Lung microvascular endothelial cell (primary cell): ENCODE measurements around the gene KHDRBS2. TPM values are rescaled to one million over a fixed set of nuclear protein-coding genes. Genes with fewer than 3 reads are reported as not detected.
A peak's percentile ranks its signal among the peaks of the same experiment; 100 is the strongest.

Experiments used
- DNase-seq, 2 donors: peaks; one replicate each; pipeline versions ENCODE4 v3.0.0 to v3.0.0-alpha.2; 2010; ENCODE audit warnings: low read depth in 2 of 2
- total RNA-seq: library from RNA; depleted of rRNA; stranded (reverse); fragments of >200 nt; gene quantifications from 2 replicates; pipeline ENCODE4 v1.2.1, GENCODE V29; 2014

The KHDRBS2 gene
- under 0.01 TPM in 1 of 2 replicates, not detected in the other for total RNA-seq

DNA sequence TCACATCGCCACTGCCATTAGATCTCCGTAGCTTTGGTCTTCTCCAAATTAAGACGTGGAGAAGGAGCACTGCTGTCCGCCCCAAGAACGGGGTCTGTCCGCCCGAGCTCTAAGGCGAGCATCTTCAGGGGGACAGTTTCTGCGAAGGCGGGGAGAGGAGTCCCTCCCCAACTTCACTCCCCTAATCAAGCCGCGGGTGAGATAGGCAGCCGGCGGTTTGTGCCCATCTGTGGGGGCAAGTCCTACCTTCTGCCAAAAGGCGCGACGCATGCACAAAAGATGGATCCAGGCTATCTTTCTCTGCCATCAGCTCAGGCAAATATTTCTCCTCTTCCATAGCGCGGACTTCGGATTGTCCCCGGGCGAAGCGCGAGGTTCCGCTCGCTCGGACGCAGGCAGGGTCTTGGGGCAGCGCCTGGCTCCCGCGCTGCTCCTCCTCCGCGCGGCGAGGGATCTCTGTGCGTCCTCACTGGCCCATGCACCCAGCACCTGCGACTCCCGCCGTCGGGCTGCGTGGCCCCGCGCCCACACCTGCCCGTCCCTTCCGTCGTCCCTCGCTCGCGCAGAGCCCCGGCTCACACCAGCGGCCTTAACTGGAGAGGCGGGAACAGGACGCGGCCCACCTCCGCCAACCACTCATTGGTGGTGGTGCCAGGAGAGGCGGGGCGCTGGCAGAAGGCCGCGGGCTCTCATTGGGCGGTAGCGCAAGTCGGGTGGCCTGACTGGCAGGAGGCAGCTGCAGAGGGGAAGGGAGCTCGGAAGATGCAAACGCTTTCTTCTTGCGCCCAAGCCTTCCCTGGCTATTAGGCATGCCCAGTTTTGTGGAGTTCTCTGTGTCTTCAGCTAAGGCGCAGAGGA, at the start of gene KHDRBS2:
KHDRBS2 (minus strand) TSS at position 614 of the 858 bp plus-strand sequence.
- peak; percentile 9 to 26 for DNase-seq

GRCh38 chr6:62328607-62329006, 42.6 kb upstream of the KHDRBS2 start:
- no peak for DNase-seq

GRCh38 chr6:62324834-62325233, 38.8 kb upstream of the KHDRBS2 start:
- no peak for DNase-seq

GRCh38 chr6:62323818-62324431, 37.9 kb upstream of the KHDRBS2 start:
- DNase-seq = no peak

DNA sequence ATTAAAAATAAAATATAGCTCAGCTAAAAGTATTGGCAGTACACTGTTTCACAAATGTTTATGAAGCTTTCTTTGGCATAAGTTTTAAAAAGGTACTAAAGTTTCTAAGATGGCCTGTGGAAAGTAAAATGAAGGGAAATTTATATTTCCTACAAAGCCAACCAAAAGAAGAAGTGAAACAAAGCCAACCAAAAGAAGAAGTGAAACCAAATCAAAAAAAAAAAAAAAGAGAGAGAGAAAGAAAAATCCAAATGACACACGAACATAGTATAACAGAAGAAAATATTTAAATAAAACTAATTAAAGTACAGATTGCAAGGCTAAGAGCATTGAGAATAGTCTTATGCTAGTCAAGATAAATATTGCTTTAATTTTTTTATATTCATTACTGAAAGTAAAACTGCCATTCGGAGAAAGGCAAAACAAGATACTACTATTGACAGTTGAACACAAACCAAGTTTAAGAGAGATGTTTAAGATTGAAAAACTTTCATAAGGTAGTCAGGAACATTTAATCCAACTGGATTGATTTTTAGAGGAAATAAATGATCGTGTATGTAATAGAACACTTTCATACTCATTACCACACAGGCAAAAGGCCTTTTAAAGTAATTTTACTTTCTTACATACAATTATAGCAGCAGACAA, 12.8 kb upstream of the KHDRBS2 start:
- DNase-seq = no peak

DNA sequence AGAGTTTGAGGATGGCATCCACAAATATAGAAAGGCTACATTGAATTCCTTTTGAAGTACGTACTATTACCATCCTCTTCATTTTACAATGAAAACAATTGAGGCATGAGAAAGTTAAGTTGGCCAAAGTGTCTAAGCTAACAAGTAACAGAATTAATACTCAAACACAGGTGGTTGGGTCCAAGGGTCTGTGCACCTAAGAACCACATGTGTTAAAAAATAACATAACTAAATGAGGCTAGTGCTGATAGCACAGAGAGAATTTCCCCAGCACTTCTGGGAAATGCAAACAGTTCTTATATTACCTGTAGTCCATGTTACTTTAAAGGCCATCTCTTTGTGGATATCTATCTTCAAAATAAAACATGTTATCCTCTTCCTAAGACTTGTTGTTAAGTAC, 10.5 kb upstream of the KHDRBS2 start:
- DNase-seq = no peak

- DNase-seq = no peak
These were observed 2.9 kb upstream of the KHDRBS2 start for GRCh38 chr6:62288974-62289373.

GRCh38 chr6:62288562-62288961, 2.5 kb upstream of the KHDRBS2 start:
- DNase-seq = no peak

DNA sequence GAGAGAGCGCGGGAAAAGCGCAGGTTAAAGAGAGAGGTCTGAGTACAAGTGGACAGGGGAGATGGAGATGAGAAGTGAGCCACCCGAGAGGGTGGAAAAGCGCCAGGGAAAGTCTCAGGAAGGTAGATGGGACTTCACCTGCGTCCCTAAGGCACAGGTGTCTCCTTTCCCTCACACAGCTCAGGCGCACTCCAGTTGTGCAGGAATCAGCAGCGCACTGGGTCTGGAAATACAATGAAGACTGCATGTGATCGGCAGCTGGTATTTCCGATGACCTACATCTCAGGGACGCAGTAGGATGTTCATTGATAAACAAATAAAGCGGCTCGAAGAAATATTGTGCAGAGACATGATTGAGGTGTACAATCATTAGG, 432 bp upstream of the KHDRBS2 start:
- DNase-seq = no peak

GRCh38 chr6:62284725-62285124, 1.3 kb downstream of the KHDRBS2 start:
- no peak for DNase-seq

DNA sequence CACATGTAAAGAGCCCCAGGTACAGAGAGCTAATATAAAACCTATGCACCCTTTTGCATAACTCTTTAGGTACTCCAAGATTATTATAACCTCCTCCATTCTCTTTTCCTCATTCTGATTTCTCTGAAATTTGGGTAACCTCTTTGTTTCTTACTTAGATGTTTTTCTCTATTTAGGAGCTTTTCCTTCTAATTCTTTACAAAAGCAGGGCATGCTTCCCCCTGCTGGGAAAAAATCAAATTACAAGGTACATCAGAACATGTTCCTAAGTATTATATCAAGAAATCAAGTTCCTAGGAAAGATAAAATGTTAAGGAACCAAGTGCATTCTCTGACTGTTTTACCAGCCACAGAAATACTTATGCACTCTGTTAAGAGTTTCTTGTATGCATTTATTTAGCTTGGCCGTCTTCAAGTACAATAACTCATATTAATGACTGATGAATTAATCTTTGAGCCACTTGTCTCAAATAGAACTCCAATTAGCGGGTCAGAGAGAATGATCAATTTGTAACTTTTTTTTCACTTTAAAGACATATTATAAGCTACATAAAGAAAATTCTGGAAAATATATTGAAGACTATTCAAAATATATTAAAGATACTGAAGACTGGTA, 2.1 kb downstream of the KHDRBS2 start:
- DNase-seq = peak; percentile 7 to 35

GRCh38 chr6:62283365-62283764, 2.7 kb downstream of the KHDRBS2 start:
- DNase-seq = no peak

DNA sequence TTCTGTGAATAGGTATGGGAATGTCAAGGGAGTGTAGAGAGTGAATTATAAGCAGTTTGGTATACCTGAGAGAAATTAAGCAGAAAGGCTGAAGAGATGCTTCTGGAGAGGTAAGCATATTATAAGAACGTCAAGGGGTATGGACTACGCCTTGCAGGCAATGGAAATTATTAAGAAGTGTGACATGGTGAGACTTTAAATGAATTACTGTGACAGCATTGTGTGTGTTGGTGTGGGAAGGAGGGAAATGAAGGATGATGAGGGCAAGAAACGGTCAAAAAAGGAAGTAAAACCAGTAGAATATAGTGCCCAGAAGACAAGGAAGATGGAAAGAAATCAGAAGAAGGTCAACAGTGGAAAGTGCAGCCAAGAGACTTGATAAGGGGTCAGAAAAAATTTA, 5.9 kb downstream of the KHDRBS2 start:
- no peak for DNase-seq

DNA sequence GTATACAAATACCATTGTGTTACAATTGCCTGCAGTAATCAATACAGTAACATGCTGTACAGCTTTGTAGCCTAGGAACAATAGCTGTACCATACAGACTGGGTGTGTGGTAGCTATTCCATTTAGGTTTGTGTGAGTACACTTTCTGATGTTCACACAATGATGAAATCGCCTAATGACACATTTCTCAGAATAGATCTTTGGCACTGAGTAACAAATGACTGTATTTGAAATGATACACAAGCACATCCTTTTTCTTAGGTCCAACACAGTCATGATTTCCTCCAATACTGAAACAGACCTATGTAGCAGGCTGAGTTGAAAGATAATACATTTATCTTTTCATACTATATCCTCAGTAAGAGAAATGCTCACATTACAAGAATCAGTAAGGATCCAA, 13.9 kb downstream of the KHDRBS2 start:
- DNase-seq = no peak

- DNase-seq = no peak
These were observed 20.0 kb downstream of the KHDRBS2 start for GRCh38 chr6:62265906-62266525.

- DNase-seq = no peak
These were observed 23.7 kb downstream of the KHDRBS2 start for GRCh38 chr6:62262283-62262682.

DNA sequence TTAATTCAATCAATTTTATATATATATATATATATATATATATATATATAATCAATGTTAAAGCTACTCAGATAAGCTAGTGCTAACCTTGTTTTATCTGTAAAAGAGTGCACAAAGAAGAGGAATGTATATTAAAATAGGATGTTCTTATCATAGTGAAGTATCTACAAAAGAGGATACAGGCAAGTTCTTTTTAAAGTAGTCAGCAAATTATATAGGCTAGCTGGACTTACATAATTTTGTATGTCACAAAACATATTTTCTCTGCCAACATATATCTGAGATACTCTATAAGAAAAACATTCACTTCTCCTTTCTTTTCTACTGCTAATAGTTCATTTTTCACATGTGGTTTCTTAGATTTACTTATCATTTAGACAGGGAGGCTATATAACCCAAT, 39.9 kb downstream of the KHDRBS2 start:
- no peak for DNase-seq

GRCh38 chr6:62236784-62237183, 49.2 kb downstream of the KHDRBS2 start:
- DNase-seq = no peak

- DNase-seq = no peak
These were observed 56.8 kb downstream of the KHDRBS2 start for GRCh38 chr6:62229231-62229630.

DNA sequence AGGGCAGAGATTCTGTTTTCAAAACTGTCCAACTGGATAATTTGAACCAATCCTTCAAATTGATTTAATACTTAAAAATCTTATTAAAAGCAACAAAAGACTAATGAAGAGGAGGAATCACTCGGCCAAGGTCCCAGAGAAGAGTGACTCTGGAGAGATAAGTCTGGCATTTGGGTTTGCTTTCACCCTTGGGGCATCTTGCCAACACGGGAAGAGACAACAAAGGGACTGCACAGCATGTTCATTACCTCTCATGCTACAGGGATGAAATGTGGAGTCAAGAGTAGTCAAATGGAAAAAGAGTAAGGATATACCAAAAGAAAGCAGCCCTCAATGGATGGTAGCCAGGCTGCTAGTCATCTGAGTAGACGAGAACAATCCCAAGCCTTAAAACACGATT, 68.2 kb downstream of the KHDRBS2 start:
- DNase-seq = no peak

DNA sequence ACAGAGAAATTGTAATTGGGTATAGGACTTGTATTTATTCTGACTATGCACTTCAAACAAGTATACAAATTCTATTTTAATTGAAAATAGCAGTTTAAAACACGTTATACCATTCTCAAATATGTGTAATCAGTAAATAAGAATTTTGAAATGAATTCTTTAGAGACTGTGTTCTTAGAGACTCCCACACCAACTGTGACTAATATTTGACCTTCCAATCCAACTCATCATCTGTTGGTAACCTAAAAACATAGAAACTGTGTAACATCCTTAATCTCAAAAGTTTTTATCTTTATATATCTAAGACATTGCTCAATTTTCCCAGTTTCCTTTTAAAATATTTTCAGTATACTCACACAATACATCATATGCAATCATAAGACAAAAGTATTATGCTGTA, 83.9 kb downstream of the KHDRBS2 start:
- DNase-seq = no peak

- no peak for DNase-seq
These were observed 93.4 kb downstream of the KHDRBS2 start for GRCh38 chr6:62192593-62192992.
